ENCODE results near the gene CCL20.

GRCh38 chr2:227829337-227829736 is 15.7 kb downstream of the CCL20 start:
- TF ChIP-seq CTCF (IDR thresholded peaks at IDR 0.05) (no peak), POLR2A (IDR thresholded peaks at IDR 0.05) (no peak), POLR2AphosphoS5 (IDR thresholded peaks at IDR 0.05) (no peak)
